A549 (cell line): Measurements from ENCODE around the gene ATP2C2. TPM values are rescaled to one million over a fixed set of nuclear protein-coding genes. Genes with fewer than 3 reads are reported as not detected.

Source experiments
- ATAC-seq, 2 experiments: fragments of 200-7000 bp in 1 of 2; fragments of >200 bp in 1 of 2; cut with Nextera tagmentation in 1 of 2; cut with Tn5 transposase in 1 of 2; 3 replicates each; pipeline versions ENCODE4 v1.8.0 to v1.9.1; 2018 to 2020; ENCODE audit warnings: mild to moderate bottlenecking in 1 of 2, moderate library complexity in 1 of 2
- CTCF ChIA-PET: fragments of 300-600 bp; sonication (Branson Sonifier 250); formaldehyde crosslinking; extraction: SDS; loops from one replicate; lab custom pipeline; 2021; ENCODE audit warnings: antibody characterized with exemption, inconsistent platforms; lab: Yijun Ruan, JAX
- POLR2A ChIA-PET: fragments of 350-600 bp; formaldehyde crosslinking; extraction: SDS; loops from one replicate; lab custom pipeline; 2021; ENCODE audit warnings: antibody characterized with exemption, inconsistent platforms; lab: Yijun Ruan, JAX
- DNase-seq, 2 experiments: peaks; one replicate each; pipeline versions ENCODE4 v3.0.0 to v3.0.0-alpha.2; 2011 to 2016; ENCODE audit warnings: low read depth in 1 of 2, low spot score in 1 of 2
- FAIRE-seq: peaks from 2 replicates; lab custom pipeline; 2011; peaks lifted over from hg19 to GRCh38; lab: Jason Lieb, UNC
- H3K27ac ChIP-seq, 2 experiments: fragments of >200 bp; sonication (Bioruptor Twin); formaldehyde crosslinking; 3 replicates each; pipeline ENCODE4 v1.5.1; 2016 to 2017
- H3K4me1 ChIP-seq: fragments of >200 bp; sonication (Bioruptor Twin); formaldehyde crosslinking; 3 replicates; pipeline ENCODE4 v1.6.1; 2016
- H3K4me2 ChIP-seq: fragments of >200 bp; sonication (Bioruptor Twin); formaldehyde crosslinking; 3 replicates; pipeline ENCODE4 v1.6.1; 2016
- H3K4me3 ChIP-seq: fragments of >200 bp; sonication (Bioruptor Twin); formaldehyde crosslinking; 3 replicates; pipeline ENCODE4 v1.5.1; 2016
- H3K9me3 ChIP-seq: fragments of >200 bp; sonication (Bioruptor Twin); formaldehyde crosslinking; 3 replicates; pipeline ENCODE4 v1.6.1; 2016
- BHLHE40 ChIP-seq: IDR thresholded peaks from 2 replicates; pipeline ENCODE4 v1.6.1; 2012; ENCODE audit warnings: low read depth, low read length, inconsistent platforms
- CBX8 ChIP-seq: fragments of 200-600 bp; sonication (generic); IDR thresholded peaks from 2 replicates; pipeline ENCODE4 v1.6.1; 2016
- CHD2 ChIP-seq: fragments of 150-350 bp; IDR thresholded peaks from 2 replicates; pipeline ENCODE4 v1.6.1; 2014; ENCODE audit warnings: low read length; ENCODE audit not compliant: partially characterized antibody
- CHD4 ChIP-seq: fragments of 200-600 bp; sonication (generic); IDR thresholded peaks from 2 replicates; pipeline ENCODE4 v1.6.1; 2016; ENCODE audit warnings: antibody characterized with exemption, mild to moderate bottlenecking, borderline replicate concordance
- EHF ChIP-seq: fragments of 250-450 bp; sonication (Bioruptor Pico); IDR thresholded peaks from 2 replicates; pipeline ENCODE4 v1.5.0; 2020; ENCODE audit warnings: mild to moderate bottlenecking
- EP300 ChIP-seq, 2 experiments: fragments of >200 bp; sonication (Bioruptor Twin); formaldehyde crosslinking; IDR thresholded peaks; 2 replicates in 1 of 2; 3 replicates in 1 of 2; pipeline ENCODE4 v1.6.1; 2016 to 2017
- FOXS1 ChIP-seq: fragments of 250-450 bp; sonication (Bioruptor Pico); IDR thresholded peaks from 2 replicates; pipeline ENCODE4 v1.5.0; 2020; ENCODE audit warnings: mild to moderate bottlenecking, moderate library complexity
- HEYL ChIP-seq: fragments of 250-450 bp; sonication (Bioruptor Pico); IDR thresholded peaks from 2 replicates; pipeline ENCODE4 v1.8.0; 2021; ENCODE audit warnings: mild to moderate bottlenecking, moderate library complexity
- HOXB5 ChIP-seq: fragments of 250-450 bp; sonication (Bioruptor Pico); IDR thresholded peaks from 2 replicates; pipeline ENCODE4 v1.5.0; 2020; ENCODE audit warnings: mild to moderate bottlenecking, moderate library complexity
- JUN ChIP-seq, 2 experiments: fragments of >200 bp; sonication (Bioruptor Twin); formaldehyde crosslinking; IDR thresholded peaks; 2 replicates in 1 of 2; 3 replicates in 1 of 2; pipeline ENCODE4 v1.6.1; 2016 to 2017
- KDM5A ChIP-seq: fragments of 200-600 bp; sonication (generic); IDR thresholded peaks from 2 replicates; pipeline ENCODE4 v1.6.1; 2016; ENCODE audit warnings: antibody characterized with exemption, mild to moderate bottlenecking
- MAFK ChIP-seq: fragments of 450-650 bp; IDR thresholded peaks from 2 replicates; pipeline ENCODE4 v1.6.1; 2014; ENCODE audit not compliant: partially characterized antibody
- MYC ChIP-seq: IDR thresholded peaks from 2 replicates; pipeline ENCODE4 v1.6.1; 2012; ENCODE audit warnings: mild to moderate bottlenecking, inconsistent platforms, low read length, improper control_type of control experiment, borderline replicate concordance
- PHF8 ChIP-seq: fragments of 200-600 bp; sonication (generic); IDR thresholded peaks from 2 replicates; pipeline ENCODE4 v1.6.1; 2016; ENCODE audit warnings: low read depth, mild to moderate bottlenecking, antibody characterized with exemption, moderate library complexity, borderline replicate concordance
- POLR2AphosphoS2 ChIP-seq: conservative IDR thresholded peaks from 2 replicates; pipeline ENCODE4 v1.6.1; 2012; ENCODE audit warnings: low read length, improper control_type of control experiment, inconsistent platforms
- RCOR1 ChIP-seq: fragments of 150-350 bp; IDR thresholded peaks from 2 replicates; pipeline ENCODE4 v1.6.1; 2014; ENCODE audit warnings: antibody characterized with exemption, low read length, low read depth
- RFX5 ChIP-seq: fragments of 450-650 bp; IDR thresholded peaks from 2 replicates; pipeline ENCODE4 v1.7.1; 2014; ENCODE audit warnings: antibody characterized with exemption, mild to moderate bottlenecking, moderate library complexity
- ZNF302 ChIP-seq: fragments of 250-450 bp; sonication (Bioruptor Pico); IDR thresholded peaks from 2 replicates; pipeline ENCODE4 v1.9.0; 2021; ENCODE audit warnings: inconsistent platforms, mild to moderate bottlenecking, moderate library complexity
- WGBS: methylation state at CpG from one replicate; pipeline ENCODE4 v1.1.6; 2017; ENCODE audit errors: missing lambda C conversion rate; 5-methylcytosine and 5-hydroxymethylcytosine counted together
- polyA plus RNA-seq, 4 experiments: library from polyadenylated mRNA; depleted of rRNA in 3 of 4; stranded (reverse); fragments of >200 nt; fragmentation: RNase III in 1 of 4; extraction: RNeasy Plus Mini Kit Qiagen cat#74134 plus additional on column Dnase treatment in 1 of 4; gene quantifications; 2 replicates in 3 of 4; 3 replicates in 1 of 4; pipeline ENCODE4 v1.2.3, GENCODE V29; 2011 to 2017
- TF ChIP-seq, protein P1 (sequence below): fragments of >200 bp; sonication (Bioruptor Twin); formaldehyde crosslinking; IDR thresholded peaks from 3 replicates; pipeline ENCODE4 v1.6.1; 2016
- TF ChIP-seq, protein P2 (sequence below): fragments of 200-600 bp; sonication (generic); IDR thresholded peaks from 2 replicates; pipeline ENCODE4 v1.6.1; 2016; ENCODE audit warnings: antibody characterized with exemption, mild to moderate bottlenecking, moderate library complexity

Gene ATP2C2
- polyA plus RNA-seq, 2 of the 4 experiments (the other 2 are of a cell fraction) = 0.14 to 0.17 TPM

DNA sequence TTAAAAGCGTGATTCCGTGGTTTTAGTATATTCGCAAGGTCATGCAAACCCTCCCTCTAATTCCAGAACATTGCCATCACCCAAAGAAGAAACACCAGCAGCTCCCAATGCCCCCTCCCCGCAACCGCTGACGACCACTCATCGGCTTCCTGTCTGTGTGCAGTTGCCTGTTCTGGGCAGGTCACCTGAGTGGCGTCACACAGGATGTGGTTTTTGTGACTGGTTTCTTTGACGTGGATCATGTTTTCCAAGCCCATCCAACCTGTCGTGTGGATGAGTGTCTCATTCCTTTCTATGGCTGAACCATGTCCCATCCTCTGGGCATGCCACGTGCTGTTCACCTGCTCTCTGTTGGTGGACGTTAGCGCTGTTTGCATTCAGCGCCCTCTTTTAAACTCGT is 8.2 kb upstream of the ATP2C2 start:
- DNase-seq (no peak), FAIRE-seq (no peak), ATAC-seq (no peak)
- H3K4me2 ChIP-seq = no peak overlapping the region
- H3K27ac ChIP-seq = no peak overlapping the region
- peaks cover 15% of the 10 kb centered on the region; the same call in 2 of the 3 replicates for H3K4me1 ChIP-seq
- no peaks in the 10 kb centered on the region for H3K9me3 ChIP-seq
- ChIA-PET CTCF (interaction anchor here (1.0 kb wide), 1 partner anchor 52 kb away, joined by 3 read pairs; no protein-coding TSS in a partner anchor), POLR2A (no interaction called here)
- 80% methylated on average over 15 of the region's 15 CpGs for WGBS
- no peak overlapping the region for H3K4me3 ChIP-seq
- TF ChIP-seq FOXS1 (CRISPR knock-in tag) (no peak), HOXB5 (CRISPR knock-in tag) (no peak), BHLHE40 (no peak), EP300 (IDR thresholded peaks at IDR 0.05) (no peak), MAFK (no peak), HEYL (no peak), JUN (IDR thresholded peaks at IDR 0.05) (no peak), PHF8 (no peak), RFX5 (no peak), CHD2 (no peak), POLR2AphosphoS2 (no peak), RCOR1 (no peak), MYC (no peak), CBX8 (no peak)
- TF ChIP-seq, protein P1, sequence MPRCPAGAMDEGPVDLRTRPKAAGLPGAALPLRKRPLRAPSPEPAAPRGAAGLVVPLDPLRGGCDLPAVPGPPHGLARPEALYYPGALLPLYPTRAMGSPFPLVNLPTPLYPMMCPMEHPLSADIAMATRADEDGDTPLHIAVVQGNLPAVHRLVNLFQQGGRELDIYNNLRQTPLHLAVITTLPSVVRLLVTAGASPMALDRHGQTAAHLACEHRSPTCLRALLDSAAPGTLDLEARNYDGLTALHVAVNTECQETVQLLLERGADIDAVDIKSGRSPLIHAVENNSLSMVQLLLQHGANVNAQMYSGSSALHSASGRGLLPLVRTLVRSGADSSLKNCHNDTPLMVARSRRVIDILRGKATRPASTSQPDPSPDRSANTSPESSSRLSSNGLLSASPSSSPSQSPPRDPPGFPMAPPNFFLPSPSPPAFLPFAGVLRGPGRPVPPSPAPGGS = no peak
- TF ChIP-seq, protein P2, sequence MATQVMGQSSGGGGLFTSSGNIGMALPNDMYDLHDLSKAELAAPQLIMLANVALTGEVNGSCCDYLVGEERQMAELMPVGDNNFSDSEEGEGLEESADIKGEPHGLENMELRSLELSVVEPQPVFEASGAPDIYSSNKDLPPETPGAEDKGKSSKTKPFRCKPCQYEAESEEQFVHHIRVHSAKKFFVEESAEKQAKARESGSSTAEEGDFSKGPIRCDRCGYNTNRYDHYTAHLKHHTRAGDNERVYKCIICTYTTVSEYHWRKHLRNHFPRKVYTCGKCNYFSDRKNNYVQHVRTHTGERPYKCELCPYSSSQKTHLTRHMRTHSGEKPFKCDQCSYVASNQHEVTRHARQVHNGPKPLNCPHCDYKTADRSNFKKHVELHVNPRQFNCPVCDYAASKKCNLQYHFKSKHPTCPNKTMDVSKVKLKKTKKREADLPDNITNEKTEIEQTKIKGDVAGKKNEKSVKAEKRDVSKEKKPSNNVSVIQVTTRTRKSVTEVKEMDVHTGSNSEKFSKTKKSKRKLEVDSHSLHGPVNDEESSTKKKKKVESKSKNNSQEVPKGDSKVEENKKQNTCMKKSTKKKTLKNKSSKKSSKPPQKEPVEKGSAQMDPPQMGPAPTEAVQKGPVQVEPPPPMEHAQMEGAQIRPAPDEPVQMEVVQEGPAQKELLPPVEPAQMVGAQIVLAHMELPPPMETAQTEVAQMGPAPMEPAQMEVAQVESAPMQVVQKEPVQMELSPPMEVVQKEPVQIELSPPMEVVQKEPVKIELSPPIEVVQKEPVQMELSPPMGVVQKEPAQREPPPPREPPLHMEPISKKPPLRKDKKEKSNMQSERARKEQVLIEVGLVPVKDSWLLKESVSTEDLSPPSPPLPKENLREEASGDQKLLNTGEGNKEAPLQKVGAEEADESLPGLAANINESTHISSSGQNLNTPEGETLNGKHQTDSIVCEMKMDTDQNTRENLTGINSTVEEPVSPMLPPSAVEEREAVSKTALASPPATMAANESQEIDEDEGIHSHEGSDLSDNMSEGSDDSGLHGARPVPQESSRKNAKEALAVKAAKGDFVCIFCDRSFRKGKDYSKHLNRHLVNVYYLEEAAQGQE = no peak

DNA sequence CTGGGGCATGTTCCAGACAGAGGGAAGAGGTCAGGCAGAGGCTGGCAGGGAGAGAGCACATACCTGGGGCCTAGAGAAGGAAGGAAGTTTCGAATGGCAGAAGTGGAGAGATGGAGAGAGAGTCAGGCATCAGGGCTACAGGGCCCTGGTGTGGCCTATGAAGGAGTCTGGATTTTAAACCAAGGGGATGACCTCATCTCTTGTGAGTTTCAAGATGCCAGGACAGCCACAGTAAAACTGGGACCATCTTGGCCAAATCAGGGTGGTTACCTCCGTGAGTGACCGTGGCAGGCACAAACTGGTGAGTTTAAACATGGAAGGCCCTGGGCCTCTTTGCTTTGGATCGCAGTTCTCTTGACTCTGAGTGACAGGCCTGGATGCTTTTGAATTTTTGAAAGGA is 7.6 kb upstream of the ATP2C2 start:
- POLR2A ChIA-PET = no interaction called here
- H3K4me3 ChIP-seq = no peak overlapping the region
- H3K9me3 ChIP-seq = no peaks in the 10 kb centered on the region
- WGBS = 63% methylated on average over 4 of the region's 4 CpGs
- FAIRE-seq = no peak
- DNase-seq = no peak
- H3K27ac ChIP-seq = no peak overlapping the region
- peaks cover 15% of the 10 kb centered on the region; the same call in 2 of the 3 replicates for H3K4me1 ChIP-seq
- TF ChIP-seq POLR2AphosphoS2 = no peak
- TF ChIP-seq, all 56 proteins: peak for 0
- no peak overlapping the region for H3K4me2 ChIP-seq
- CTCF ChIA-PET = no interaction called here
- ATAC-seq = no peak

DNA sequence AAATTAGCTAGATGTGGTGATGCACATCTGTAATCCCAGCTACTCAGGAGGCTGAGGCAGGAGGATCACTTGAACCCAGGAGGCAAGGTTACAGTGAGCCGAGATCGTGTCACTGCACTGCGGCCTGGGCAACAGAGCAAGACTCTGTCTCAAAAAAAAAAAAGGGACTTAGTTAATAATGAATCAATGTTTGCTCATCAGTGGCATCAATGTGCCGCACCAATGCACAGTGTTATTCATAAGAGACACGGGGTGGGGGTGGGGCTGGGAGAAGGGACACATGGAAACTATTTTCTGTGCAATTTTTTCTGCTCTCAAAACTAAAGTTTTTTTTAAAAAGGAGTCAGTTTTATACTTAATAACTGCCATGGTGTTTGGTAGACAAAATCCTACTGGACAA is 6.8 kb upstream of the ATP2C2 start:
- Histone ChIP-seq H3K4me1 (peaks cover 11% of the 10 kb centered on the region; the same call in 2 of the 3 replicates), H3K27ac (no peak overlapping the region), H3K4me3 (no peak overlapping the region), H3K4me2 (no peak overlapping the region), H3K9me3 (no peaks in the 10 kb centered on the region)
- no peak for DNase-seq
- no peak for ATAC-seq
- ChIA-PET CTCF (no interaction called here), POLR2A (no interaction called here)
- no peak for FAIRE-seq
- WGBS = 61% methylated on average over 5 of the region's 5 CpGs
- TF ChIP-seq HOXB5 (CRISPR knock-in tag) (no peak), KDM5A (no peak), CHD4 (no peak), EP300 (IDR thresholded peaks at IDR 0.05) (no peak), MAFK (no peak), EHF (CRISPR knock-in tag) (no peak), ZNF302 (no peak)
